Mesothelial cell of epicardium (in vitro differentiated cells): ENCODE data around the gene PPP6R3. TPM values are rescaled to one million over a fixed set of nuclear protein-coding genes. Genes with fewer than 3 reads are reported as not detected.

Experiments used
- DNase-seq, 2 experiments: peaks; one replicate each; pipeline ENCODE4 v3.0.0; 2021; ENCODE audit warnings: low spot score in 2 of 2; ENCODE audit not compliant: unreplicated experiment in 2 of 2
- H3K27ac Mint-ChIP-seq: 2 replicates; pipeline ENCODE4 v1.8.0; 2021; ENCODE audit warnings: mixed read lengths
- H3K27me3 Mint-ChIP-seq: 2 replicates; pipeline ENCODE4 v1.8.0; 2021; ENCODE audit warnings: low read depth, mixed read lengths
- H3K36me3 Mint-ChIP-seq: 2 replicates; pipeline ENCODE4 v1.8.0; 2021; ENCODE audit warnings: mixed read lengths
- H3K4me1 Mint-ChIP-seq: 2 replicates; pipeline ENCODE4 v1.8.0; 2021; ENCODE audit warnings: mixed read lengths
- H3K4me3 Mint-ChIP-seq: 2 replicates; pipeline ENCODE4 v1.8.0; 2021; ENCODE audit warnings: mild to moderate bottlenecking, moderate library complexity, mixed read lengths
- H3K9me3 Mint-ChIP-seq: 2 replicates; pipeline ENCODE4 v1.8.0; 2021; ENCODE audit warnings: mixed read lengths
- CTCF ChIP-seq: fragments of 200-600 bp; sonication (generic); IDR thresholded peaks from one replicate; pipeline ENCODE4 v1.5.0; 2021; ENCODE audit warnings: antibody characterized with exemption; ENCODE audit not compliant: unreplicated experiment
- total RNA-seq: library from RNA; stranded (reverse); gene quantifications from 3 replicates; pipeline ENCODE4 v1.2.1, GENCODE V29; 2021

PPP6R3 gene
- total RNA-seq, 1 donor from 2014 or later = 137 TPM

DNA sequence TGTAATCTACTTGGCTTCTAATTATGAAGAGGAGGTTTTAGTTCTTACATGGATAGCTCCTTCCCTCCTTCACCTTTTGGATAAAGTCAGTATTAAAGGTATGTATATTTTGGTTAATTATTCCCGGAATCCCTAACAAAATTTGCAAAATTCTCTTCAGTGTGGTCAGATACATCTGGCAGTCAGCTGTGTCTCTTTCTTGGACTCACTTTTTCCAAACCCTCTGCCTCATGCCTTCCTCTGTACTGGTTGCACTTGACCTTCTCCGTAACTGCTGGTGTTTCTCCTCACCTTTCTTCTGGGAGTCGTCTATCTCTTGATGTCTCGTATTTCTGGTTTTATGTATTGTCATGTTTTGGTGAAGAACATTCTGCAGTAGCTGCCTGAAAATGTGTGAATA lies 62.5 kb downstream of the PPP6R3 start:
- no peaks in the 10 kb centered on the region for H3K9me3 Mint-ChIP-seq
- H3K4me3 Mint-ChIP-seq = no peak overlapping the region
- no peak for TF ChIP-seq CTCF
- H3K27me3 Mint-ChIP-seq = no peaks in the 10 kb centered on the region
- peaks cover 51% of the 10 kb centered on the region for H3K36me3 Mint-ChIP-seq
- no peak overlapping the region for H3K27ac Mint-ChIP-seq
- peaks cover 36% of the 10 kb centered on the region for H3K4me1 Mint-ChIP-seq
- DNase-seq = no peak

GRCh38 chr11:68523743-68524142 lies 63.2 kb downstream of the PPP6R3 start:
- H3K27me3 Mint-ChIP-seq = no peaks in the 10 kb centered on the region
- H3K27ac Mint-ChIP-seq = peak overlapping the region; percentile 83
- no peak for DNase-seq
- peaks cover 51% of the 10 kb centered on the region for H3K36me3 Mint-ChIP-seq
- no peak overlapping the region for H3K4me3 Mint-ChIP-seq
- peaks cover 42% of the 10 kb centered on the region for H3K4me1 Mint-ChIP-seq
- no peaks in the 10 kb centered on the region for H3K9me3 Mint-ChIP-seq
- TF ChIP-seq CTCF = no peak

DNA sequence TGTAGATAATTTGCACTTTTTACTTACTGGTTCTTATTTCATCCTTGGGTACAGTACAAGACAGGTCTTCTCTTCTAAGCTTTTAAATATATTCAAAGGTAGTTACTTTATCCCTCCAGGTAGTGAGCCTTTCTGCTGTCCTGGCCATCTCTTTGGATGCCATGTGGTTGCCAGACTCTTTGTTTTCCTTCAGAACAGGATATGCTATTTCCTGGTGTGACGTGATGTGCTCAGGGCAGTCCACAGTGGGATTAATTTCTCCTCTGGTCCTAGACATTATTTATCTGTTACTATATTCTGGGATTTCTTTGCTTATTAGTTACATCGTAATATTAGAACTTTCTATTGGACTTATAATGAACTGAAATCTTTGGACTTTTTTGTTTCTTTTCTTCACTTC lies 63.7 kb downstream of the PPP6R3 start:
- H3K27me3 Mint-ChIP-seq = no peaks in the 10 kb centered on the region
- peaks cover 53% of the 10 kb centered on the region for H3K36me3 Mint-ChIP-seq
- peaks cover 42% of the 10 kb centered on the region for H3K4me1 Mint-ChIP-seq
- no peak overlapping the region for H3K4me3 Mint-ChIP-seq
- H3K9me3 Mint-ChIP-seq = no peaks in the 10 kb centered on the region
- TF ChIP-seq CTCF = no peak
- no peak for DNase-seq
- peak overlapping the region; percentile 83 for H3K27ac Mint-ChIP-seq

DNA sequence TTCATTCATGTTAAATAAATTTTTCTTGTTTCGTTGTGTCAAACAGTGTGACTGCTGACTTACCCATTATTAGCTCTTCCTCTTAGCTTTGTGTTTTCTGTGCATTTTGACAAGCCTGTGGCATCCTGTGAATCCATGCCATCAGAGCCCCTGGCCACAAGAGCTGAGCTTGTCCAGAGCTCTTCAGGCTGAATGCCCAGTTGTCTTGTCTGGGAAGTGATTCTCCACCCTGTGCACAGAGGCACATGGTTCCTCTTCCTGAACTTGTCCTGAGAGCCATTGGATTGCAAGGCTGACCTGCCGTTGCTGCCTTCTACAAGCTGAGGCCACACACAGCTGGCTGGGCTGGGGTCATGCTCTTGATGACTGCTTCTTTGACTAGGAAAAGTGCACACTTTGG lies 64.1 kb downstream of the PPP6R3 start:
- Mint-ChIP-seq H3K36me3 (peaks cover 55% of the 10 kb centered on the region), H3K4me1 (peaks cover 42% of the 10 kb centered on the region), H3K27ac (peak overlapping the region; percentile 83), H3K9me3 (no peaks in the 10 kb centered on the region), H3K27me3 (no peaks in the 10 kb centered on the region), H3K4me3 (no peak overlapping the region)
- TF ChIP-seq CTCF = no peak
- DNase-seq = no peak

- H3K9me3 Mint-ChIP-seq = no peaks in the 10 kb centered on the region
- no peak overlapping the region for H3K4me3 Mint-ChIP-seq
- H3K27me3 Mint-ChIP-seq = no peaks in the 10 kb centered on the region
- no peak for TF ChIP-seq CTCF
- peaks cover 42% of the 10 kb centered on the region for H3K4me1 Mint-ChIP-seq
- H3K27ac Mint-ChIP-seq = peak overlapping the region; percentile 83
- peaks cover 55% of the 10 kb centered on the region for H3K36me3 Mint-ChIP-seq
- no peak for DNase-seq
These were observed 64.8 kb downstream of the PPP6R3 start for GRCh38 chr11:68525336-68525735.

DNA sequence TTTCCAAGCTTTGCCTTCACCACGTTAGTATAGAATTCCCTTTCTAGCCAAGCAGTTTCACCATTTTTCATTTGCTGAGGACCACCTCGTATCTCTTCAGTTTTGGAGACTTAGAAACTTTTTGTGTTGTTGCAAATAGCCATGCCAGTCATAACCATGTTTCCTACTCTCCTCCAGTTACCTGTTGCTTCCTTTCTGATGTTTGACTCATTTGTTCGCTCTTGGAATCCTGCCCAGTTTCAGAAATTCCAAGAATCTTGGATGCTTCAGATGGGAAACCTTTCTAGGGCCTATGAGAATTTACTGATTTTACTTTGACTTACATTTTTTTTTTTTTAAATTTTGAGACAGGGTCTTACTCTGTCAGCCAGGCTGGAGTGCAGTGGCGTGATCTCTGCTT lies 65.4 kb downstream of the PPP6R3 start:
- Mint-ChIP-seq H3K27me3 (no peaks in the 10 kb centered on the region), H3K27ac (peak overlapping the region; percentile 83), H3K4me1 (peaks cover 42% of the 10 kb centered on the region), H3K36me3 (peaks cover 49% of the 10 kb centered on the region), H3K4me3 (no peak overlapping the region), H3K9me3 (no peaks in the 10 kb centered on the region)
- DNase-seq = no peak
- TF ChIP-seq CTCF = no peak
